H1 (cell line): ENCODE measurements around the gene LIX1L. TPM values are rescaled to one million over a fixed set of nuclear protein-coding genes. Genes with fewer than 3 reads are reported as not detected.

ENCODE experiments used
- CTCF ChIA-PET: fragments of 300-600 bp; sonication (Branson Sonifier 250); formaldehyde crosslinking; loops from one replicate; lab custom pipeline; 2021; ENCODE audit not compliant: partially characterized antibody; lab: Charles Lee
- POLR2A ChIA-PET: fragments of 300-600 bp; sonication (Branson Sonifier 250); formaldehyde crosslinking; loops from one replicate; lab custom pipeline; 2021; ENCODE audit warnings: inconsistent platforms; ENCODE audit not compliant: partially characterized antibody; lab: Charles Lee
- DNase-seq, 2 experiments: peaks; one replicate each; pipeline versions ENCODE4 v3.0.0 to v3.0.0-alpha.2; 2010 to 2022; ENCODE audit warnings: low spot score in 2 of 2, low read depth in 1 of 2, mixed read lengths in 1 of 2
- FAIRE-seq: peaks from 2 replicates; lab custom pipeline; 2011; peaks lifted over from hg19 to GRCh38; lab: Jason Lieb, UNC
- H2AFZ ChIP-seq: 2 replicates; pipeline ENCODE4 v1.8.1; 2012; ENCODE audit warnings: low read length, inconsistent platforms
- H2AK5ac ChIP-seq: 2 replicates; pipeline ENCODE4 v1.6.1; 2013; ENCODE audit warnings: low read depth, low read length
- H2BK120ac ChIP-seq: replicated peaks from 2 replicates; pipeline ENCODE3; 2013; ENCODE audit warnings: low read depth, low read length, inconsistent platforms
- H2BK12ac ChIP-seq: 2 replicates; pipeline ENCODE4 v1.6.1; 2013; ENCODE audit warnings: low read depth, low read length
- H2BK15ac ChIP-seq: 2 replicates; pipeline ENCODE4 v1.6.1; 2013; ENCODE audit warnings: low read length
- H2BK20ac ChIP-seq: 2 replicates; pipeline ENCODE4 v1.6.1; 2013; ENCODE audit warnings: low read length
- H2BK5ac ChIP-seq: 2 replicates; pipeline ENCODE4 v1.6.1; 2013; ENCODE audit warnings: low read depth, low read length
- H3K14ac ChIP-seq: 2 replicates; pipeline ENCODE4 v1.6.1; 2013; ENCODE audit warnings: inconsistent platforms; ENCODE audit not compliant: insufficient read length
- H3K18ac ChIP-seq: 2 replicates; pipeline ENCODE4 v1.6.1; 2013; ENCODE audit warnings: low read length; ENCODE audit errors: extremely low read depth
- H3K23ac ChIP-seq: 2 replicates; pipeline ENCODE4 v1.6.1; 2013; ENCODE audit warnings: inconsistent platforms; ENCODE audit not compliant: insufficient read length
- H3K23me2 ChIP-seq: 2 replicates; pipeline ENCODE4 v1.6.1; 2013; ENCODE audit warnings: low read depth, low read length
- H3K27ac ChIP-seq: 2 replicates; pipeline ENCODE4 v1.6.1; 2011; ENCODE audit warnings: low read depth, low read length, inconsistent platforms
- H3K27me3 ChIP-seq, 4 experiments: replicated peaks in 1 of 4; 1 replicate in 1 of 4; 2 replicates in 3 of 4; pipeline versions ENCODE4 v1.6.1 to v1.8.1; 2011 to 2013; ENCODE audit warnings: low read length in 3 of 4, mild to moderate bottlenecking in 3 of 4, inconsistent platforms in 2 of 4, mixed read lengths in 2 of 4, moderate library complexity in 1 of 4; ENCODE audit not compliant: control insufficient read depth in 3 of 4, insufficient read depth in 3 of 4; ENCODE audit errors: extremely low read depth in 1 of 4
- H3K36me3 ChIP-seq, 4 experiments: 2 replicates each; pipeline versions ENCODE4 v1.6.1 to v1.8.1; 2011 to 2013; ENCODE audit warnings: mild to moderate bottlenecking in 4 of 4, low read length in 3 of 4, moderate library complexity in 2 of 4, control low read depth in 1 of 4, inconsistent platforms in 1 of 4; ENCODE audit not compliant: insufficient read depth in 4 of 4, control insufficient read depth in 2 of 4
- H3K4ac ChIP-seq: replicated peaks from 2 replicates; pipeline ENCODE3; 2013; ENCODE audit warnings: low read length, low read depth, mixed read lengths, inconsistent platforms; ENCODE audit not compliant: insufficient read length
- H3K4me1 ChIP-seq, 4 experiments: replicated peaks in 1 of 4; 1 replicate in 1 of 4; 2 replicates in 3 of 4; pipeline versions ENCODE4 v1.6.1 to v1.8.1; 2011 to 2013; ENCODE audit warnings: low read length in 3 of 4, inconsistent platforms in 2 of 4, mixed read lengths in 1 of 4; ENCODE audit not compliant: insufficient read depth in 4 of 4, control insufficient read depth in 3 of 4
- H3K4me2 ChIP-seq, 2 experiments: 2 replicates each; pipeline versions ENCODE4 v1.6.1 to v1.8.1; 2011 to 2013; ENCODE audit warnings: low read depth in 2 of 2, low read length in 2 of 2, control low read depth in 1 of 2, inconsistent platforms in 1 of 2, mild to moderate bottlenecking in 1 of 2; ENCODE audit not compliant: insufficient read depth in 1 of 2
- H3K4me3 ChIP-seq, 4 experiments: fragments of 200-600, 300-600 bp in 1 of 4; sonication (generic), shearing (Covaris generic), sonication (Bioruptor Twin) in 1 of 4; 2 replicates each; pipeline versions ENCODE4 v1.5.1 to v1.8.1; 2011 to 2016; ENCODE audit warnings: low read length in 4 of 4, low read depth in 3 of 4, control low read depth in 2 of 4, inconsistent platforms in 2 of 4, mild to moderate bottlenecking in 2 of 4, mixed read lengths in 1 of 4, moderate library complexity in 1 of 4; ENCODE audit not compliant: insufficient read depth in 2 of 4; ENCODE audit errors: extremely low read depth in 1 of 4
- H3K56ac ChIP-seq: replicated peaks from 2 replicates; pipeline ENCODE3; 2013; ENCODE audit warnings: low read depth, mild to moderate bottlenecking, mixed read lengths, low read length, inconsistent platforms; ENCODE audit not compliant: insufficient read length
- H3K79me1 ChIP-seq: 2 replicates; pipeline ENCODE4 v1.6.1; 2013; ENCODE audit warnings: low read depth, low read length, control low read depth
- H3K79me2 ChIP-seq, 2 experiments: 2 replicates each; pipeline versions ENCODE4 v1.6.1 to v1.8.1; 2012 to 2013; ENCODE audit warnings: low read length in 2 of 2, mild to moderate bottlenecking in 2 of 2, inconsistent platforms in 1 of 2; ENCODE audit not compliant: insufficient read depth in 2 of 2, control insufficient read depth in 1 of 2
- H3K9ac ChIP-seq, 4 experiments: replicated peaks in 1 of 4; 1 replicate in 1 of 4; 2 replicates in 3 of 4; pipeline versions ENCODE4 v1.6.1 to v1.8.1; 2011 to 2013; ENCODE audit warnings: low read depth in 3 of 4, low read length in 3 of 4, control low read depth in 2 of 4, mild to moderate bottlenecking in 2 of 4, moderate library complexity in 2 of 4, inconsistent platforms in 1 of 4; ENCODE audit errors: extremely low read depth in 1 of 4
- H3K9me3 ChIP-seq, 2 experiments: 2 replicates each; pipeline versions ENCODE4 v1.6.1 to v1.8.1; 2012 to 2013; ENCODE audit warnings: mild to moderate bottlenecking in 2 of 2, moderate library complexity in 2 of 2, control low read depth in 1 of 2, inconsistent platforms in 1 of 2, low read depth in 1 of 2, low read length in 1 of 2, mixed read lengths in 1 of 2; ENCODE audit not compliant: insufficient read depth in 2 of 2
- H4K20me1 ChIP-seq, 2 experiments: replicated peaks in 1 of 2; 2 replicates each; pipeline versions ENCODE3 to v1.8.1; 2011 to 2013; ENCODE audit warnings: inconsistent platforms in 2 of 2, low read length in 2 of 2, mild to moderate bottlenecking in 1 of 2; ENCODE audit not compliant: insufficient read depth in 2 of 2, control insufficient read depth in 1 of 2
- H4K5ac ChIP-seq: 2 replicates; pipeline ENCODE4 v1.6.1; 2013; ENCODE audit warnings: low read length, low read depth, mixed read lengths, inconsistent platforms; ENCODE audit not compliant: insufficient read length
- H4K8ac ChIP-seq: 2 replicates; pipeline ENCODE4 v1.8.0; 2013; ENCODE audit warnings: mild to moderate bottlenecking, moderate library complexity, low read length, inconsistent platforms; ENCODE audit not compliant: insufficient read depth; ENCODE audit errors: extremely low read depth
- H4K91ac ChIP-seq: replicated peaks from 2 replicates; pipeline ENCODE3; 2013; ENCODE audit warnings: low read length, mixed read lengths, inconsistent platforms; ENCODE audit not compliant: insufficient read length
- ATF3 ChIP-seq: IDR thresholded peaks from 2 replicates; pipeline ENCODE4 v1.6.1; 2011; ENCODE audit warnings: low read depth, mild to moderate bottlenecking, low read length; ENCODE audit not compliant: insufficient read depth
- GABPA ChIP-seq: IDR thresholded peaks from 2 replicates; pipeline ENCODE4 v1.6.1; 2011; ENCODE audit warnings: mild to moderate bottlenecking, low read length, moderate library complexity, borderline replicate concordance; ENCODE audit not compliant: insufficient read depth
- HDAC2 ChIP-seq, 2 experiments: fragments of 300-600 bp in 1 of 2; sonication (generic) in 1 of 2; IDR thresholded peaks; 2 replicates each; pipeline ENCODE4 v1.6.1; 2011 to 2012; ENCODE audit warnings: low read depth in 2 of 2, low read length in 2 of 2, mild to moderate bottlenecking in 2 of 2, moderate library complexity in 2 of 2, borderline replicate concordance in 1 of 2, inconsistent platforms in 1 of 2
- KDM1A ChIP-seq: fragments of 200-600, 300-600 bp; sonication (generic); IDR thresholded peaks from 2 replicates; pipeline ENCODE4 v1.7.1; 2016; ENCODE audit warnings: mild to moderate bottlenecking, low read length, borderline replicate concordance
- MAX ChIP-seq: IDR thresholded peaks from 2 replicates; pipeline ENCODE4 v1.6.1; 2012; ENCODE audit warnings: inconsistent platforms
- PHF8 ChIP-seq: fragments of 200-600 bp; sonication (generic); conservative IDR thresholded peaks from 2 replicates; pipeline ENCODE4 v1.7.1; 2012; ENCODE audit warnings: low read depth, mild to moderate bottlenecking, inconsistent platforms, low read length, moderate library complexity
- POLR2AphosphoS5 ChIP-seq: IDR thresholded peaks from 2 replicates; pipeline ENCODE4 v1.6.1; 2011; ENCODE audit warnings: low read depth, low read length
- POU5F1 ChIP-seq: IDR thresholded peaks from 2 replicates; pipeline ENCODE4 v1.6.1; 2011; ENCODE audit warnings: low read depth, mild to moderate bottlenecking, low read length, moderate library complexity
- SP1 ChIP-seq: IDR thresholded peaks from 2 replicates; pipeline ENCODE4 v1.6.1; 2011; ENCODE audit warnings: low read depth, low read length
- TAF1 ChIP-seq: IDR thresholded peaks from 2 replicates; pipeline ENCODE4 v1.6.1; 2011; ENCODE audit warnings: mild to moderate bottlenecking, low read depth, low read length
- USF2 ChIP-seq: IDR thresholded peaks from 2 replicates; pipeline ENCODE4 v1.6.1; 2011; ENCODE audit warnings: low read length, improper control_type of control experiment
- WGBS, 2 experiments: shearing (Covaris generic) in 1 of 2; methylation state at CpG; one replicate each; pipeline versions ENCODE4 v1.1.6 to v1.1.7; 2013 to 2015; ENCODE audit warnings: low lambda C conversion rate in 2 of 2, mixed read lengths in 2 of 2, inconsistent platforms in 1 of 2, low coverage in 1 of 2, missing lambda C conversion rate in 1 of 2; ENCODE audit not compliant: insufficient replicate concordance in 2 of 2, insufficient coverage in 1 of 2, insufficient read length in 1 of 2; ENCODE audit errors: extremely low coverage in 1 of 2, missing lambda C conversion rate in 1 of 2; 5-methylcytosine and 5-hydroxymethylcytosine counted together
- polyA plus RNA-seq, 7 experiments: library from polyadenylated mRNA; depleted of rRNA in 3 of 7; stranded (reverse) in 5 of 7; unstranded in 2 of 7; fragments of >200 nt in 5 of 7; fragments of 200-250 nt in 2 of 7; gene quantifications; 1 replicate in 5 of 7; 2 replicates in 1 of 7; 4 replicates in 1 of 7; pipeline versions ENCODE4 v1.2.1 to v1.2.3, GENCODE V29; 2011 to 2013; ENCODE audit warnings: missing spikeins in 2 of 7, mixed read lengths in 2 of 7
- total RNA-seq: library from RNA; stranded (reverse); fragmentation: NEBNext Ultra II Directional; extraction: Animal tissue kit (Norgen Biotek cat#: 25700); gene quantifications from 2 replicates; pipeline ENCODE4 v1.2.1, GENCODE V29; 2021

Gene LIX1L
- total and polyA plus RNA-seq, 2 of the 8 experiments (the other 6 are each of a cell fraction or from before 2014, with no cell fraction given), result 2.9 to 3.7 TPM

GRCh38 chr1:145985129-145985501, 27.3 kb upstream of the LIX1L start:
- Histone ChIP-seq H3K4me2 (no peak overlapping the region), H2BK15ac (no peak overlapping the region)
- no peak for TF ChIP-seq POU5F1
- no peak for TF ChIP-seq KDM1A
- TF ChIP-seq HDAC2 (IDR thresholded peaks at IDR 0.05; ENCODE audit: borderline replicate concordance in 1 of 2, low read depth in 2 of 2, low read length in 2 of 2), result no peak
- TF ChIP-seq TAF1, result no peak
- no peak for TF ChIP-seq PHF8
- TF ChIP-seq SP1, result no peak
- no peak for TF ChIP-seq USF2
- no peak for TF ChIP-seq GABPA
- no peak for TF ChIP-seq POLR2AphosphoS5
- no peak for TF ChIP-seq MAX
- no peak for TF ChIP-seq ATF3

More at GRCh38 chr1:145985129-145985501, 27.3 kb upstream of the LIX1L start:
- Histone ChIP-seq H3K79me1 (no peaks in the 10 kb centered on the region), H4K20me1 (no peaks in the 10 kb centered on the region), H4K5ac (no peak overlapping the region), H3K4me1 (peaks cover 0 to 6% (median 3%) of the 10 kb centered on the region in 4 experiments; a peak in 6 of 7 replicates), H3K27ac (no peak overlapping the region), H2BK20ac (no peak overlapping the region), H3K23me2 (no peaks in the 10 kb centered on the region), H3K18ac (no peak overlapping the region), H3K36me3 (no peaks in the 10 kb centered on the region), H3K14ac (no peak overlapping the region), H3K56ac (no peak overlapping the region), H2AFZ (peak overlapping the region; percentile 89), H3K4me3 (no peak overlapping the region), H2BK12ac (0 out of 2 replicates have a peak overlapping the region, but pooled peaks have one; percentile 72), H3K9me3 (no peaks in the 10 kb centered on the region), H3K79me2 (no peaks in the 10 kb centered on the region), H3K27me3 (no peaks in the 10 kb centered on the region), H3K4ac (no peak overlapping the region), H2BK120ac (no peak overlapping the region), H2AK5ac (no peak overlapping the region), H3K23ac (no peak overlapping the region), H2BK5ac (no peak overlapping the region), H4K91ac (no peak overlapping the region), H3K9ac (no peak overlapping the region), H4K8ac (no peak overlapping the region)
- 88% methylated on average over 2 of the region's 2 CpGs; no CpG with 5 or more reads in 1 of the 2 experiments for WGBS, 2 experiments
- DNase-seq (no peak), FAIRE-seq (no peak)
- POLR2A ChIA-PET, result interaction anchor here (13.7 kb wide), 1 partner anchor 8 kb away, joined by 218 read pairs; the partner anchor contains the start of gene TXNIP
- CTCF ChIA-PET, result interaction anchor here (1.1 to 12.6 kb wide), 4 partner anchors 7 to 93 kb away, joined by 3 to 93 read pairs (median 7); no protein-coding TSS in a partner anchor
